GM23338 (cell line): ENCODE measurements around the gene UBE2R2.
"Not testable (repeated sequence)": the region's sequence is repeated elsewhere in the genome, so short reads cannot be mapped to it uniquely, and the experiment has no call there.

Experiments used
- CREB1 ChIP-seq: fragments of 250-450 bp; sonication (Bioruptor Pico); IDR thresholded peaks from 2 replicates; pipeline ENCODE4 v1.5.0; 2020; ENCODE audit warnings: low read depth, mild to moderate bottlenecking, moderate library complexity
- CTCF ChIP-seq, 2 experiments: fragments of 200-600 bp in 1 of 2; sonication (generic) in 1 of 2; conservative IDR thresholded peaks; 2 replicates each; pipeline versions ENCODE4 v1.5.1 to v1.6.1; 2016 to 2017; ENCODE audit warnings: antibody characterized with exemption in 2 of 2, low read depth in 2 of 2, mild to moderate bottlenecking in 2 of 2, moderate library complexity in 1 of 2
- EZH2 ChIP-seq: fragments of 200-600 bp; sonication (generic); IDR thresholded peaks from one replicate; pipeline ENCODE4 v1.8.0; 2017; ENCODE audit warnings: antibody characterized with exemption, mild to moderate bottlenecking, low read depth; ENCODE audit not compliant: unreplicated experiment
- EZH2phosphoT487 ChIP-seq: fragments of 200-600 bp; sonication (generic); IDR thresholded peaks from one replicate; pipeline ENCODE4 v1.8.1; 2018; ENCODE audit warnings: antibody characterized with exemption; ENCODE audit not compliant: unreplicated experiment
- JUNB ChIP-seq: IDR thresholded peaks from one replicate; pipeline ENCODE4 v1.6.1; 2016; ENCODE audit warnings: antibody characterized with exemption; ENCODE audit not compliant: unreplicated experiment
- NANOG ChIP-seq: IDR thresholded peaks from 2 replicates; pipeline ENCODE4 v1.6.1; 2016; ENCODE audit warnings: antibody characterized with exemption, borderline replicate concordance
- POLR2AphosphoS5 ChIP-seq: IDR thresholded peaks from 2 replicates; pipeline ENCODE4 v1.6.1; 2016; ENCODE audit warnings: antibody characterized with exemption, low read depth
- REST ChIP-seq: IDR thresholded peaks from one replicate; pipeline ENCODE4 v1.6.1; 2018; ENCODE audit warnings: antibody characterized with exemption; ENCODE audit not compliant: unreplicated experiment
- ZNF114 ChIP-seq: fragments of 250-450 bp; sonication (Bioruptor Pico); IDR thresholded peaks from 2 replicates; pipeline ENCODE4 v1.5.0; 2020; ENCODE audit warnings: mild to moderate bottlenecking, moderate library complexity
- ZNF331 ChIP-seq: fragments of 250-450 bp; sonication (Bioruptor Pico); IDR thresholded peaks from 2 replicates; pipeline ENCODE4 v1.5.0; 2020; ENCODE audit warnings: low read depth, mild to moderate bottlenecking, moderate library complexity

- not testable (repeated sequence) for TF ChIP-seq CTCF (conservative IDR thresholded peaks at IDR 0.05; ENCODE audit: low read depth in 2 of 2); REST; EZH2; CREB1 (CRISPR knock-in tag); EZH2phosphoT487; JUNB; NANOG; POLR2AphosphoS5; ZNF114 (CRISPR knock-in tag); ZNF331 (CRISPR knock-in tag)
Observed at GRCh38 chr9:33863027-33863426, 46.1 kb downstream of the UBE2R2 start.
